HEK293 (cell line): ENCODE measurements around the gene LY6G6D.

ENCODE experiments used
- ELK4 ChIP-seq: IDR thresholded peaks from 2 replicates; pipeline ENCODE4 v1.6.1; 2011; ENCODE audit warnings: mild to moderate bottlenecking, low read depth, low read length, borderline replicate concordance
- GLI2 ChIP-seq: fragments of 450-650 bp; formaldehyde crosslinking; IDR thresholded peaks from 2 replicates; pipeline ENCODE4; 2017; ENCODE audit warnings: missing biosample characterization, missing genetic modification characterization, low read depth, borderline replicate concordance
- HOXA7 ChIP-seq: sonication (generic); formaldehyde crosslinking; IDR thresholded peaks from 2 replicates; pipeline ENCODE4 v1.8.1; 2022; ENCODE audit warnings: missing genetic modification reagents, borderline replicate concordance
- KLF1 ChIP-seq: fragments of 450-650 bp; formaldehyde crosslinking; IDR thresholded peaks from 2 replicates; pipeline ENCODE4 v1.5.1; 2016; ENCODE audit warnings: missing biosample characterization, missing genetic modification characterization
- KLF17 ChIP-seq: fragments of 450-650 bp; formaldehyde crosslinking; IDR thresholded peaks from 2 replicates; pipeline ENCODE4 v1.5.1; 2016; ENCODE audit warnings: missing biosample characterization, missing genetic modification characterization
- KLF7 ChIP-seq: fragments of 450-650 bp; formaldehyde crosslinking; IDR thresholded peaks from 2 replicates; pipeline ENCODE4 v1.5.1; 2016; ENCODE audit warnings: missing biosample characterization, missing genetic modification characterization, borderline replicate concordance
- PRDM4 ChIP-seq: fragments of 450-650 bp; formaldehyde crosslinking; IDR thresholded peaks from 2 replicates; pipeline ENCODE4 v1.5.1; 2017; ENCODE audit warnings: missing biosample characterization, missing genetic modification characterization
- RBAK ChIP-seq: fragments of 450-650 bp; formaldehyde crosslinking; IDR thresholded peaks from 2 replicates; pipeline ENCODE4 v1.5.1; 2016; ENCODE audit warnings: missing biosample characterization, missing genetic modification characterization
- REPIN1 ChIP-seq: fragments of 450-650 bp; formaldehyde crosslinking; IDR thresholded peaks from 2 replicates; pipeline ENCODE4 v1.5.1; 2017; ENCODE audit warnings: missing biosample characterization, missing genetic modification characterization, low read depth
- SALL2 ChIP-seq: fragments of 450-650 bp; formaldehyde crosslinking; IDR thresholded peaks from 2 replicates; pipeline ENCODE4 v1.5.0; 2017; ENCODE audit warnings: missing biosample characterization, mild to moderate bottlenecking, missing genetic modification characterization, borderline replicate concordance
- SCRT1 ChIP-seq: fragments of 450-650 bp; formaldehyde crosslinking; IDR thresholded peaks from 2 replicates; pipeline ENCODE4 v1.5.1; 2016; ENCODE audit warnings: missing biosample characterization, missing genetic modification characterization, borderline replicate concordance
- SP3 ChIP-seq: fragments of 450-650 bp; formaldehyde crosslinking; IDR thresholded peaks from 2 replicates; pipeline ENCODE4 v1.5.1; 2016; ENCODE audit warnings: missing biosample characterization, missing genetic modification characterization
- SP7 ChIP-seq: fragments of 450-650 bp; formaldehyde crosslinking; IDR thresholded peaks from 2 replicates; pipeline ENCODE4 v1.5.1; 2016; ENCODE audit warnings: missing biosample characterization, missing genetic modification characterization
- YY1 ChIP-seq: fragments of 450-650 bp; formaldehyde crosslinking; IDR thresholded peaks from 2 replicates; pipeline ENCODE4 v1.5.1; 2018; ENCODE audit warnings: missing biosample characterization, missing genetic modification characterization
- ZFP37 ChIP-seq: fragments of 450-650 bp; formaldehyde crosslinking; IDR thresholded peaks from 2 replicates; pipeline ENCODE4 v1.5.1; 2016; ENCODE audit warnings: missing biosample characterization, missing genetic modification characterization
- ZNF138 ChIP-seq: fragments of 450-650 bp; formaldehyde crosslinking; IDR thresholded peaks from 2 replicates; pipeline ENCODE4 v1.5.1; 2016; ENCODE audit warnings: missing biosample characterization, missing genetic modification characterization, borderline replicate concordance
- ZNF174 ChIP-seq: fragments of 450-650 bp; formaldehyde crosslinking; IDR thresholded peaks from 2 replicates; pipeline ENCODE4 v1.5.0; 2017; ENCODE audit warnings: missing biosample characterization, mild to moderate bottlenecking, missing genetic modification characterization
- ZNF214 ChIP-seq: fragments of 450-650 bp; formaldehyde crosslinking; IDR thresholded peaks from 2 replicates; pipeline ENCODE4 v1.5.1; 2017; ENCODE audit warnings: missing biosample characterization, mild to moderate bottlenecking, missing genetic modification characterization, borderline replicate concordance
- ZNF26 ChIP-seq: fragments of 450-650 bp; formaldehyde crosslinking; IDR thresholded peaks from 2 replicates; pipeline ENCODE4 v1.5.1; 2016; ENCODE audit warnings: missing biosample characterization, missing genetic modification characterization
- ZNF37A ChIP-seq: fragments of 450-650 bp; IDR thresholded peaks from 2 replicates; pipeline ENCODE4 v1.5.1; 2018; ENCODE audit warnings: missing biosample characterization, missing genetic modification characterization
- ZNF398 ChIP-seq: fragments of 450-650 bp; formaldehyde crosslinking; IDR thresholded peaks from 2 replicates; pipeline ENCODE4 v1.5.1; 2017; ENCODE audit warnings: missing biosample characterization, missing genetic modification characterization
- ZNF449 ChIP-seq: fragments of 450-650 bp; formaldehyde crosslinking; IDR thresholded peaks from 2 replicates; pipeline ENCODE4 v1.5.1; 2017; ENCODE audit warnings: missing biosample characterization, mild to moderate bottlenecking, missing genetic modification characterization, moderate library complexity
- ZNF48 ChIP-seq: fragments of 450-650 bp; formaldehyde crosslinking; IDR thresholded peaks from 2 replicates; pipeline ENCODE4 v1.5.1; 2016; ENCODE audit warnings: missing biosample characterization, missing genetic modification characterization
- ZNF549 ChIP-seq: fragments of 450-650 bp; IDR thresholded peaks from 2 replicates; pipeline ENCODE4 v1.5.1; 2018; ENCODE audit warnings: missing biosample characterization, missing genetic modification characterization, mild to moderate bottlenecking, inconsistent platforms, moderate library complexity
- ZNF561 ChIP-seq: fragments of 450-650 bp; IDR thresholded peaks from 2 replicates; pipeline ENCODE4 v1.5.1; 2018; ENCODE audit warnings: missing biosample characterization, missing genetic modification characterization, borderline replicate concordance
- ZNF610 ChIP-seq: fragments of 450-650 bp; formaldehyde crosslinking; IDR thresholded peaks from 2 replicates; pipeline ENCODE4 v1.5.1; 2016; ENCODE audit warnings: missing biosample characterization, missing genetic modification characterization, borderline replicate concordance
- ZNF629 ChIP-seq: fragments of 450-650 bp; formaldehyde crosslinking; IDR thresholded peaks from 2 replicates; pipeline ENCODE4 v1.5.1; 2017; ENCODE audit warnings: missing biosample characterization, missing genetic modification characterization
- ZNF76 ChIP-seq: fragments of 450-650 bp; formaldehyde crosslinking; IDR thresholded peaks from 2 replicates; pipeline ENCODE4; 2016; ENCODE audit warnings: low read depth, missing biosample characterization, missing genetic modification characterization, borderline replicate concordance
- ZNF792 ChIP-seq: fragments of 450-650 bp; formaldehyde crosslinking; IDR thresholded peaks from 2 replicates; pipeline ENCODE4 v1.5.1; 2016; ENCODE audit warnings: missing biosample characterization, missing genetic modification characterization
- ZXDB ChIP-seq: fragments of 450-650 bp; formaldehyde crosslinking; IDR thresholded peaks from 2 replicates; pipeline ENCODE4 v1.5.1; 2016; ENCODE audit warnings: missing biosample characterization, missing genetic modification characterization

LY6G6D gene

GRCh38 chr6:31736021-31736767 lies 21.0 kb downstream of the LY6G6D start, which contains the start of gene CLIC1 (continued):
- TF ChIP-seq ELK4 (no peak), ZNF76 (tag by site-specific recombination) (no peak), KLF17 (tag by site-specific recombination) (0 out of 2 replicates have a peak, but pooled peaks have one; percentile 58), ZNF214 (no peak), GLI2 (tag by site-specific recombination) (no peak), ZNF792 (no peak), HOXA7 (CRISPR knock-in tag) (no peak), ZNF549 (tag by site-specific recombination) (no peak), ZNF449 (no peak), SCRT1 (tag by site-specific recombination) (no peak), SP3 (tag by site-specific recombination) (peak; percentile 95), KLF1 (tag by site-specific recombination) (peak; percentile 89), ZFP37 (tag by site-specific recombination) (0 out of 2 replicates have a peak, but pooled peaks have one; percentile 50), ZNF561 (tag by site-specific recombination) (no peak), SALL2 (tag by site-specific recombination) (no peak), KLF7 (peak; percentile 74; the same call in 1 of the 2 replicates), ZNF48 (tag by site-specific recombination) (no peak), ZNF398 (tag by site-specific recombination) (peak; percentile 87), SP7 (tag by site-specific recombination) (peak; percentile 55; the same call in 1 of the 2 replicates), YY1 (0 out of 2 replicates have a peak, but pooled peaks have one; percentile 20), ZNF610 (tag by site-specific recombination) (no peak), ZNF174 (tag by site-specific recombination) (no peak), RBAK (tag by site-specific recombination) (no peak), ZNF138 (tag by site-specific recombination) (no peak), ZXDB (tag by site-specific recombination) (peak; percentile 64; the same call in 1 of the 2 replicates), ZNF629 (tag by site-specific recombination) (peak; percentile 38; the same call in 1 of the 2 replicates), ZNF37A (no peak), PRDM4 (peak; percentile 72; the same call in 1 of the 2 replicates), ZNF26 (no peak), REPIN1 (tag by site-specific recombination) (no peak)
